ENCODE data around the gene DNAJC5. TPM values are rescaled to one million over a fixed set of nuclear protein-coding genes. Genes with fewer than 3 reads are reported as not detected.

Gene DNAJC5
- total RNA-seq, 1 experiment from 2014 or later, result 124 TPM

DNA sequence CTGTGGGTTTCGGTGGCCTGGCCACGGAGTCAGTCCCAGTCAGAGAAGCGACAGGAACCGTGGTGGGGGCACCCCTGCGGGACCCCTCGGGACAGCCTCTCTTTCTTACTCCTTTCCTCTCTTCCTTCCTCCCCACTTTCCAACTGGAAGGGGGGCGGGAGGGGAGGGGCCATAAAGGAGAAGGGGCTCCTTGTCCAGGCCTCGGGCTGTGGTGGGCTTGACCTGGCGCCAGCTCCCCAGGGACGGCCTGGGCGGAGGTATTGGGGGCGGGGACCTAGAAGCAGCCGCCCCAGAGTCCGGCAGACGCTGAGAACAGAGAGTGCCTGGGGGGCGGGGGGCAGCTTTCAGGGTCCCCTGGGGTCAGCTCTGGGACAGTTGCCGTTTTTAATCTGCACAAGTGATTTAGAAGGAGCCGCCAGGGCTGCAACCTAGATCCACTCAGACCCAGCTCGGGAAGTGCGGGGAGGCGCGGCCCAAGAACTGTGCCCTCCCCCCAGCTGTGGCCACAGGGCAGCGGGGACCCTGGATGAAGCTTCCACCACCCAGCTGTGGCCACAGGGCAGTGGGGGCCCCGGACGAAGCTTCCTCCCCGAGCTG lies 40.1 kb upstream of the DNAJC5 start:
- BruUV-seq (replicated peaks), result no TSS peak
- POLR2A ChIA-PET, result interaction anchor here (1.2 to 2.4 kb wide), 2 partner anchors 10 to 12 kb away, joined by 7 to 13 read pairs; partner anchors contain the start of gene TPD52L2
- CTCF ChIA-PET, result no interaction called here
- H3K9me3 Mint-ChIP-seq (ENCODE audit: unreplicated experiment), result no peaks in the 10 kb centered on the region
- no peak for DNase-seq
- H3K27me3 Mint-ChIP-seq (ENCODE audit: insufficient read depth, unreplicated experiment), result no peaks in the 10 kb centered on the region
- no peak for TF ChIP-seq CTCF (IDR thresholded peaks at IDR 0.05; ENCODE audit: insufficient read depth in 1 of 2, low read depth in 1 of 2, low read length in 1 of 2, severe bottlenecking in 1 of 2, unreplicated experiment in 1 of 2)
- Histone ChIP-seq H3K9me3 (no peaks in the 10 kb centered on the region), H3K27me3 (replicated peaks; ENCODE audit: control insufficient read depth, insufficient read depth, low read length) (no peaks in the 10 kb centered on the region), H3K36me3 (ENCODE audit: control insufficient read depth, insufficient read depth, low read length) (no peaks in the 10 kb centered on the region), H3K4me1 (peaks cover 25% of the 10 kb centered on the region; the same call in 1 of the 2 replicates), H3K4me3 (ENCODE audit: low read depth, low read length) (no peak overlapping the region)
- H3K4me3 Mint-ChIP-seq (ENCODE audit: unreplicated experiment), result no peak overlapping the region
- H3K27ac Mint-ChIP-seq (ENCODE audit: unreplicated experiment), result no peak overlapping the region
- H3K36me3 Mint-ChIP-seq (ENCODE audit: insufficient read depth, unreplicated experiment), result peaks cover 72% of the 10 kb centered on the region
- H3K4me1 Mint-ChIP-seq (ENCODE audit: low read depth, unreplicated experiment), result peaks cover 8% of the 10 kb centered on the region
- intact Hi-C loops (cut with micrococcal nuclease; ENCODE audit: unreplicated experiment), result no loop called here

DNA sequence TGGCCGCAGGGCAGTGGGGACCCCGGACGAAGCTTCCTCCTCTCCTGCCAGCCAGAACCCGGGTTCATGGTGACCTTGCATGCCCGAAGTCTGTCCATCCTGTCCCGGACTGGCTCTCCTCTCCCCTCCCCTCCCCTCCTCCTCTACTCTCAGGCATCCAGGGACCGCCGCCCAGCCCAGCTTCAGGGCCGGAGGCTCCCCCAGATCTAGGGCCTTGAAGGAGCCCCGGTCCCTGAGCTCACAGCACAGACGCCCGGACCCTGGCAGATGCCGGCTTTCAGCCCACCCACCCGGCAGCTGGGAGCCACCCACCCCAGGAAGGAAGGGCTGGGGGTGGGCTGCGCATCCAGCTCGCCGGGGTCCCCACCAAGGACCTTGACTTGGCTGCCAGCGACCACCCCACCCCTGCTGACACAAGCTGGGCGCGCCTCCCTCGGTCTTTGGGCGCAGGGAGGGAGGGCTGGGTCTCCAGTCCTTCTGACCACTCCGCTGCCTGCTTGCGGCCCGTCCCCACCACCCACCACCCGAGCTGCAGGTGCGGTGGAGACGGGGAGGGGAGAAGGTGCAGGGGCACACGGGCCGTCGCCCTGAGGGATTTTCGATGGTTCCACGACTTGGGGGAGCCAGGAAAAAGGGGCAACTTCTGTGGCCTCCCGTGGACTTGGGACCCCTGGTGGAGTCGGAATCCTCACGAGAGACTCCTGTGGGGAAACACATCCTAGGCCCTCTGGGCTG lies 39.4 kb upstream of the DNAJC5 start:
- DNase-seq, result no peak
- TF ChIP-seq CTCF (IDR thresholded peaks at IDR 0.05; ENCODE audit: insufficient read depth in 1 of 2, low read depth in 1 of 2, low read length in 1 of 2, severe bottlenecking in 1 of 2, unreplicated experiment in 1 of 2), result no peak
- POLR2A ChIA-PET, result interaction anchor here (1.2 to 2.4 kb wide), 2 partner anchors 10 to 11 kb away, joined by 7 to 13 read pairs; partner anchors contain the start of gene TPD52L2
- BruUV-seq (replicated peaks), result no TSS peak
- H3K4me1 Mint-ChIP-seq (ENCODE audit: low read depth, unreplicated experiment), result peaks cover 8% of the 10 kb centered on the region
- Histone ChIP-seq H3K27me3 (replicated peaks; ENCODE audit: control insufficient read depth, insufficient read depth, low read length) (no peaks in the 10 kb centered on the region), H3K4me1 (peaks cover 25% of the 10 kb centered on the region; the same call in 1 of the 2 replicates), H3K9me3 (no peaks in the 10 kb centered on the region), H3K4me3 (ENCODE audit: low read depth, low read length) (no peak overlapping the region), H3K36me3 (ENCODE audit: control insufficient read depth, insufficient read depth, low read length) (no peaks in the 10 kb centered on the region)
- no peak overlapping the region for H3K27ac Mint-ChIP-seq (ENCODE audit: unreplicated experiment)
- peaks cover 74% of the 10 kb centered on the region for H3K36me3 Mint-ChIP-seq (ENCODE audit: insufficient read depth, unreplicated experiment)
- H3K4me3 Mint-ChIP-seq (ENCODE audit: unreplicated experiment), result no peak overlapping the region
- CTCF ChIA-PET, result interaction anchor here (0.6 kb wide), 1 partner anchor 118 kb away, joined by 4 read pairs; no protein-coding TSS in a partner anchor
- intact Hi-C loops (cut with micrococcal nuclease; ENCODE audit: unreplicated experiment), result no loop called here
- no peaks in the 10 kb centered on the region for H3K9me3 Mint-ChIP-seq (ENCODE audit: unreplicated experiment)
- H3K27me3 Mint-ChIP-seq (ENCODE audit: insufficient read depth, unreplicated experiment), result no peaks in the 10 kb centered on the region

GRCh38 chr20:63856098-63856511 lies 38.8 kb upstream of the DNAJC5 start:
- Mint-ChIP-seq H3K4me1 (ENCODE audit: low read depth, unreplicated experiment) (peaks cover 8% of the 10 kb centered on the region), H3K9me3 (ENCODE audit: unreplicated experiment) (no peaks in the 10 kb centered on the region), H3K4me3 (ENCODE audit: unreplicated experiment) (no peak overlapping the region), H3K27me3 (ENCODE audit: insufficient read depth, unreplicated experiment) (no peaks in the 10 kb centered on the region), H3K36me3 (ENCODE audit: insufficient read depth, unreplicated experiment) (peaks cover 76% of the 10 kb centered on the region), H3K27ac (ENCODE audit: unreplicated experiment) (no peak overlapping the region)
- H3K27me3 ChIP-seq (replicated peaks; ENCODE audit: control insufficient read depth, insufficient read depth, low read length), result no peaks in the 10 kb centered on the region
- TF ChIP-seq CTCF (IDR thresholded peaks at IDR 0.05; ENCODE audit: insufficient read depth in 1 of 2, low read depth in 1 of 2, low read length in 1 of 2, severe bottlenecking in 1 of 2, unreplicated experiment in 1 of 2), result no peak
- ChIA-PET CTCF (interaction anchor here (0.6 kb wide), 1 partner anchor 119 kb away, joined by 4 read pairs; no protein-coding TSS in a partner anchor), POLR2A (interaction anchor here (0.5 to 2.4 kb wide), 3 partner anchors 9 to 229 kb away, joined by 3 to 13 read pairs (median 7); partner anchors contain the start of genes GMEB2 and TPD52L2)
- H3K4me3 ChIP-seq (ENCODE audit: low read depth, low read length), result no peak overlapping the region
- no TSS peak for BruUV-seq (replicated peaks)
- no peaks in the 10 kb centered on the region for H3K9me3 ChIP-seq
- intact Hi-C loops (cut with micrococcal nuclease; ENCODE audit: unreplicated experiment), result no loop called here
- DNase-seq, result no peak
- H3K36me3 ChIP-seq (ENCODE audit: control insufficient read depth, insufficient read depth, low read length), result no peaks in the 10 kb centered on the region
- H3K4me1 ChIP-seq, result peaks cover 25% of the 10 kb centered on the region; the same call in 1 of the 2 replicates
